ENCODE measurements around the gene AMER3. TPM values are rescaled to one million over a fixed set of nuclear protein-coding genes. Genes with fewer than 3 reads are reported as not detected.
"Not testable (repeated sequence)": the region's sequence is repeated elsewhere in the genome, so short reads cannot be mapped to it uniquely, and the experiment has no call there.

AMER3 gene, protein sequence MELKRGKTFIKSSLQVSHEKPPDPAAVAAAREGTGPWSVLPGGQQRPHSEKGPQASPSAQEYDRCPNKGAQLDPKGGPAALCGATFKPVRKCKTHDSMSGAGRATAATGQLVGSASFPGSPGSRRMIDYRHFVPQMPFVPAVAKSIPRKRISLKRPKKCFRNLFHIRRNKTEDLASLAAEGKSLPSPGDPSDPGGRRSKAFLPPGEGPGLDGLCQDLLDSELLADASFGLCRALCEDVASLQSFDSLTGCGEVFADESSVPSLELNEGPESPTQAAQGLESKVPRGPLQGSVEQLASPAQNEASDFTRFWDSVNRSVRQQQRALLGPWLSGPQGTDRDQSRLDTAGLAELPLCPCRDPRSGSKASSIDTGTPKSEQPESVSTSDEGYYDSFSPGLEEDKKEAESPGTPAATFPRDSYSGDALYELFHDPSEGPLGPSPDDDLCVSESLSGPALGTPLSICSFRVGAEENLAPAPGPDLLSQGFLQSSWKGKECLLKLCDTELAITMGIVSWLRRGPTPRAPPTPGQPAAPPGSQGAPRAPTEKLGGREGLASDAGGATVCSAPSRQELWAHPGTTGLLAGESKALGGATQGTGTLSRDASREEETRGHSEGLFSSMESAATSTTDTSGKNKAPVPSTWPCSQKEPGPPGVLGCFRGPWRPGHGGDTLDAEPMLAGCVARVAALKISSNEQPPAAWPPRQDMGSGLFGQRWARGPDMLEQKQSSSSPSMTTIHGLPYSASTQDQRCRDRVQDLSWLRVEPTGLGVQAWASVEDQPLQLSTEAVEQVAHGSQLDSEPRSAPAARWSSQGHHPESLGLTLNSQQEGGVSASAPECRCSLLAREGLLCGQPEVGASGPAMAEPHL
- not detected for total RNA-seq

DNA sequence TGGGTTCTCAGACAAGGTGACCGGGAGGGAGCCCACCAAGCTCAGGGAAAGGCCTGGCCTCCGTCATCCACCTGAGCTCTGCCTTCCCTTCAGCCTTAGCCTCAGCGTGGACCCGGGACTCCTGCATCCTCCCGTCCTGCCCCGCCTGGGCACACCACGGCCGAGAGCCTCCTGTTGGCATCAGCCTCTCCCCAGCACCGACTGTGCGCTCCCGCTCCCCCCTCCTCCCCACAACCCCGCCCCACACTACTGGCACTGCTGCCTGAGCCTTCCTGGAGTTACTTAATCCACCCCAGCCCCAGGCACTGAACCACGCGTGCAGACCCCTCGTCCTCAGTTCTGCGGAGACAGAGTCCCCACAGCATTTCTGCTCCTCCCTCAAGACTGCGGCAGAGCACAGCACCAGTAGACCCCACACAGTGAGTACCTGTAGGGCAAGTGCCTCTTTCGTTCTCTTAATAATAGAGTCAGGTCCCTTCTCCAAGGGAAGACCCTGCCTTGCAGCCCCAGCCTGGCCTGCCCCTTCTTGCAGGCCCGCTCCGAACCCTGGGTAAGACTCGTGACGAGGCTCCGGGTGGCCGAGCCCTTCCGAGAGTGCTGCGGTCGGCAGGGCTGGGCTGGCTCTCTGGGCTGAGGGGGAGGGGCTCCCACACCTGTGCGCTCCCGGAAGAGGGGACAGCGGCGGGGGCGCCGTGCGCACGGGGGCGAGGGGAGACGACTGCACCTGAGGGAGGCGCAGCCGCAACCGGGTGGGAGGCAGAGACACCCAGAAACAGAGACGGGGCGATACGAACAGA, at the start of gene AMER3:
TSS of gene AMER3 (plus strand) at position 285 of the 797 bp plus-strand sequence. CDS start 6,533 bp downstream, outside the sequence.
- peak; percentile 10 for DNase-seq

DNA sequence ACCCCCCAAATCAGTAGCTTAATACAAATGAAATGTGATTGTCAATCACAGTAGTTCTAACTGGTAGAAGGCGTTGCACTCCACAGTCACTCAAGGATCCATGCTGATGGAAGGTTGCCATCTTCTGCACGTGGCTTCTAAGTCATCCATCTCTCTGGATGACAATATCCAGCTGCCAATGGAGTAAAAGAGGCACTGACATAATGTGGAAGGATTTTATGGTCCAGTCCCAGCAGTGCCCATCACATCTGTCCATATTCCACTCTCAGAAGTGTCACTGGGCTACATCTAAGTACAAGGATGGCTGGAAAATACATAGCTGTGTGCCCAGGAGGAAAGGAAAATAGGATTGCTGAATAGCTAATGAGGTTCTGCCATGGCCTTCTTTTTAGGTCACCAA, 40.5 kb upstream of the AMER3 start:
- not testable (repeated sequence) for DNase-seq

DNA sequence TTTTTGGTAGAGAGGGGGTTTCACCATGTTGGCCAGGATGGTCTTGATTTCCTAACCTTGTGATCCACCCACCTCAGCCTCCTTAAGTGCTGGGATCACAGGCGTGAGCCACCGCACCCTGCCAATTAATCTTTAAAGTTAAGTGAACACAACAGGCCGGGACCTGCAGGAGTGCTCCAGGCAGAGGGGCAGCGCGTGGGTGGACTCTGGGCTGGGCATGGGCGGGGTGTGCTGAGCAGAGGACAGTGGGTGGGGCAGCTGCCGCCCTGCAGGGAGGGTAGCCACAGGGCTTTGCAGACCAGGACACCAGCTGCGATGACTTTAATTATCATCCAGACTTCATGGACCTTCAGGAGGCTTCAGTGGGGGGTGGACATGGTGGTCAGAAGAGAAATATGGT, 35.3 kb upstream of the AMER3 start:
- no peak for DNase-seq

DNA sequence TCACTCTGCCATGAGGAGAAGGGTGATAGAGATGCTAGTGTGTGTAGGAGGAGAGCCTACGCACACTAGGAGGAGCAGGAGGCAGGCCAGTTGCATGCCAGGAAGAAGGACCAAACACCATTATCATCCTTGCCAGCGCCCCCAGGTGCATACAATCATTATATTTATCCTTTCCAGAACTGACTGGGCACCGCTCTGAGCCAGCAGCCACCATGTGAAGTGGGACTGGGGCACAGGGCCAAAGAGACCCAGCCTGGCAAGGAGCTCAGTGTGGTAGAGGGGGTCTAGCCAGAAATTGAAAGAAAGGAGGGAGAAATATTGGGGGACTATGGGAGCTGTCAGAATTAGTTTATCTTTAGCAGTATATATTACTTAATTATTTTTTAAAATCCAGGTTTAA, 34.8 kb upstream of the AMER3 start:
- DNase-seq = no peak

DNA sequence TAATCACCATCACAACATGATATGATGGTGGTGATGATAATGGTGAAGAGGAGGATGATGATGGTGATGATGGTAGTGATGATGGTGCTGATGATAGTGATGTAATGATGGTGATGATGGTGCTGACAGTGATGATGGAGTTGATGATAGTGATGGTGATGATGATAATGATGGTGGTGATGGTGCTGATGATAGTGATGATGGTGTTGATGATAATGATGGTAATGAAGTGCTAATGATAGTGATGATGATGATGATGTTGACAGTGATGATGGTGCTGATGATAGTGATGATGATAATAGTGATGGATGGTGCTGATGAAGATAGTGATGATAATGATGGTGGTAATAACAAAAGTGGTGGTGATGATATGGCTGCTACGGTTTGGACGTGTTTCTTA, 30.9 kb upstream of the AMER3 start:
- no peak for DNase-seq

DNA sequence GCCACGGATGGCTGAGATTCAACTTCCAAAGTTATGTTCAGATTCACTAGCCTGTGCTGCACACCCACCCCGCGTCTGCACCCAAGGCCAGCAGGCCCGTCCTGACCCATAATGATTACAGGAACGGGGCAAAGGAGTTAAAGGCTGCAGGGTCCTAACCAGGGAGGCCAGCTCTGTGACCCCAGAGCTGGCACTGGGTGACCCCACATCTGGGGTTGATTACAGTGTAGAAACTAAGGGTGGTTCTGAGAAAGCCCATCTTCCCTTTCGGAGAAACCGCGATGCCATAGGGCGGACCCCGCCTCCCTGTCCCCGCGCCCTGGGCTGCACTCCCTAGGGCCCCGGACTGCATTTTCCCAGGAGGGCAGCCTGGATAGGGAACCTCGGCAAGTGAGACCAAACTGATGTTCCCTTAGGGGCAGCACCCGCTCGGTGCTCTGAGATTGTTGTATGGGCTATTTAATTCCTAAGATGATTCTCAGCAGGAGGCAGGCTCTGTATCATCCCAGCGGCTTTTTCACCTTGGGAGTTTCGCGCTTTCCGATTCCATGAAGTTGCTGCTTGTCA, 28.6 kb upstream of the AMER3 start:
- no peak for DNase-seq

DNA sequence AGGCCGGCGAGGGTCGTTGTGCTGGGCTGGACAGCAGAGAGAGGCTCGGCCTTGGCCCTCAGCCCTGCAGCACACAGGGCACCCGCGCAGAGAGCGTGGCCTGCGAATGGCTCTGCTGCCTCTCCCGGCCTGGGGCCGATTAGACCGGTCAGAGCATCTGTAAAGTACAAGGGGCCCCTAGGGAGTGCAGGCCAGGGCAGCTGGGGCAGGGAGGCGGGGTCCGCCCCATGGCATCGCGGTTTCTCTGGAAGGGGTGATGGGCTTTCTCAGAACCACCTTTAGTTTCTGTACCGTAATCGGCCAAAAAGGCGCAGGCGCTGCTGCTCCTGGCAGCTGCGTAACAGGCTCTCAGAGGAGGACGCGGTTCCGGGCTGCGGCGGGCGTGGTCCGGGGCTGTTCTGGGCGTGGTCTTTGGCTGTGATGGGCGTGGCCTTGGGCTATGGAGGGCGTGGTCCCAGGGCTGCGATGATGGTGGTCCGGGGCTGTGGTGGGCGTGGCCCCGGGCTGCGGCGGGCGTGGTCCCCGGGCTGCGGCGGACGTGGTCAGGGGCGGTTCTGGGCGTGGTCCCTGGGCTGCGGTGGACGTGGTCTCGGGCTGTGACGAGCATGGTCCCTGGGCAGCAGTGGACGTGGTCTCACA, 27.9 kb upstream of the AMER3 start:
- DNase-seq = peak; percentile 89

DNA sequence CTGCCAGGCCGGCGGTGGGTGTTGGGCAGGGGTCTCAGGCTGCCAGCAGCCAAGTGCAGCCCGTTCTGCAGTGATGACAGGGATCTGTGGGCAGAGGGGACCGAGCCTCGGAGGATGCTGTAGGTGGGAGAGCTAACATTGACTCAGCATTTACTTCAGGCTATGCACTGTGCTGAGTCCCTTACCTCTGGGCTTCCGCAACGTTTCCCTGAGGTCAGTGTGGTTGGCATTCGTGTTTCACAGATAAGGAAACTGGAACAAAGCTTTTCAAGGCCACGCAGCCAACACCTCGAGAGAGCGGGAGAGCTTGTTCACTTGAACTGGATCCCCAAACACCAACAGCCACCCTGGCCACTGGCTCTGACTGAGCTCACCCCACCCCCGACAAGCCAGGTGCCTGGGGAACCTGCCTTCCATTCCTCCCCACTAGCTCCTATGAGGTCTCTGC, 27.3 kb upstream of the AMER3 start:
- no peak for DNase-seq

DNA sequence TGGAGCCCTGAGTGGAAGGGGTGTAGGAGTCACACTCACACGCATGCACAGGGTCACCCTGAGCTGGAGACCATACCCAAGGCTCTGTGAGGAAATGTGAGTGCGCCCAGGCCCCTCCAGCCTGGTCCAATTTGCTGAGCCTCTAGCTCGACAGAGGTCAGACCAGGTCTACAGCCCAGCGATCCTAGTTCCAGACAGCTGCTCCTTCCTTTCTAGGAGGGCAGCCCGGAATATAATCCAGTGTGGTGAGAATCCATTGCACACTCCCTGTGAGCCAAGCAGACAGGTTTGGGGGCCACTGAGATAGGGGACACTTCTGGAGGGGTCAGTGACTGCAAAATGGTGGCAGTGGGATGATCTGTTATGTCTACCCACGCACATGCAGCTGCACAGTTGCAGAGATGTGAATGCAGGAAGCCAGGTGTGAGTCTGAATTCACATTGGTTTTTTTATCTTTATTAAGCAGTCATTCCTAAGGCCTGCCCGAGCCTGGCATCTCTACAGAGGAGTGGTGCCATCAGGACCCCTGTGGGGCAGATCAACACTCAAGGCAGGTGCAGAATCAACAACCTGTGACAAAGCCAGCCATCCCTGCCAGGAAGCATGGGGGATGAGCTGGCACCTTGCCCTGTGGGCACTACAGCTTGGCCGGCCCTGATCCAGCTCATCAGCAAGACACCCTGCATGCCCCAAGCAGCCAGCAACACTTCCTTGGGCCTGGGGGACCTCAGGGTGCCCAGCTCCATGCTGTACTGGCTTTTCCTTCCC, 26.6 kb upstream of the AMER3 start, which contains the start of gene GPR148:
TSS of gene GPR148 (plus strand) at position 522 of the 768 bp plus-strand sequence. CDS start at position 604, 82 bp downstream.
- no peak for DNase-seq

DNA sequence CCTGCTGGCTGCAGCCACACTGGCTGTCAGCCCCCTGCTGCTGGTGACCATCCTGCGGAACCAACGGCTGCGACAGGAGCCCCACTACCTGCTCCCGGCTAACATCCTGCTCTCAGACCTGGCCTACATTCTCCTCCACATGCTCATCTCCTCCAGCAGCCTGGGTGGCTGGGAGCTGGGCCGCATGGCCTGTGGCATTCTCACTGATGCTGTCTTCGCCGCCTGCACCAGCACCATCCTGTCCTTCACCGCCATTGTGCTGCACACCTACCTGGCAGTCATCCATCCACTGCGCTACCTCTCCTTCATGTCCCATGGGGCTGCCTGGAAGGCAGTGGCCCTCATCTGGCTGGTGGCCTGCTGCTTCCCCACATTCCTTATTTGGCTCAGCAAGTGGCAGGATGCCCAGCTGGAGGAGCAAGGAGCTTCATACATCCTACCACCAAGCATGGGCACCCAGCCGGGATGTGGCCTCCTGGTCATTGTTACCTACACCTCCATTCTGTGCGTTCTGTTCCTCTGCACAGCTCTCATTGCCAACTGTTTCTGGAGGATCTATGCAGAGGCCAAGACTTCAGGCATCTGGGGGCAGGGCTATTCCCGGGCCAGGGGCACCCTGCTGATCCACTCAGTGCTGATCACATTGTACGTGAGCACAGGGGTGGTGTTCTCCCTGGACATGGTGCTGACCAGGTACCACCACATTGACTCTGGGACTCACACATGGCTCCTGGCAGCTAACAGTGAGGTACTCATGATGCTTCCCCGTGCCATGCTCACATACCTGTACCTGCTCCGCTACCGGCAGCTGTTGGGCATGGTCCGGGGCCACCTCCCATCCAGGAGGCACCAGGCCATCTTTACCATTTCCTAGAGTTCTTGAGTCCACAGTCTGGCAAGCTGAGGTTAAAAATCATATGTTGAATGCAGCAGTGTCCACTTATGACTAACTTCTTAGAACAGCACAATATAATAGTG, 25.7 kb upstream of the AMER3 start:
- DNase-seq = no peak

DNA sequence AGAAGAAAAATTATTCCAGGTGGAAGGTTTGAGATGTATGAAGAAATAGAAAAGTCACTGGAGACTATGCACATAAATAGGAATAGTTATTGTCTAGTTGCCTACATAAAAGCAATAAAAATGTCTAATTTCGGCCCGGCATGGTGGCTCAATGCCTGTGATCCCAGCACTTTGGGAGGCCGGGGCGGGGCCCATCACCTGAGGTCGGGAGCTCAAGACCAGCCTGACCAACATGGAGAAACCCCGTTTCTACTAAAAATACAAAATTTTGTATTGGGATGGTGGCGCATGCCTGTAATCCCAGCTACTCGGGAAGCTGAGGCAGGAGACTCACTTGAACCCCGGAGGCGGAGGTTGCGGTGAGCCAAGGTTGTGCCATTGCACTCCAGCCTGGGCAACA, 23.1 kb upstream of the AMER3 start:
- DNase-seq = not testable (repeated sequence)

DNA sequence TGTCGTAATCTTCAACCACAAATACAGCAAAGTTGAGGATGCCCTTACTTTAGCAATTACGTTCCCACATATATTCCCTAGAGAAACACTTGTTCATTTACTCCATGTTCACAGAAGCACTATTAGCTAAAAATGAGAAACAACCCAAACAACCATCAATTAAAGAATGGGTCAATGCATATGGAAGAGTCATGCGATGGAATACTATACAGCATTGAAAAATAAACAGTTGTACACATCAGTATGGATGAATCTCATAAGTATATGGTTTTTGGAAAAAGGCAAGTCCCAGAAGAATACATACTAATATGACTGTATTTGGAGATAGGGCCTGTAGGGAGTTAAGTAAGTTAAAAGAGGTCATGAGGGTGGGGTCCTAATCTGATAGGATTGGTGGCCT, 20.1 kb upstream of the AMER3 start:
- no peak for DNase-seq

DNA sequence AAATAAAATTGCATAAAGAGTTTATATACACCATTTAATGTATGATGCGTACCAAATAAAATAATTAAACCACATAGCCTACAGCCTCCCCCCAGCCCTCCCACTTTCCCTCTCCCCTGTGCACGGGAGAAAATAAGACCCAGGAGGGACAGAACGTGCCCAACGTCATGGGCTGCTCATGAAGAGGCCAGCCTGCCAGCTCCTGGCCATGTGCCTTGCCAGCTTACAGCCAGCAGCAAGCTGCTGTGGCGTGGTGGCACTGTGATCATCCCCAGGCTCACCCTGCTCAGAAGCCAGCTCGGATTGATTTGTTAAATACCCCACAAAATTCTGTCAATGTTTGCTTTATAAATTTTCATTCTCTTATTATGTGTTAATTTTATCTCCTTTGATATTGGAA, 18.9 kb upstream of the AMER3 start:
- no peak for DNase-seq

DNA sequence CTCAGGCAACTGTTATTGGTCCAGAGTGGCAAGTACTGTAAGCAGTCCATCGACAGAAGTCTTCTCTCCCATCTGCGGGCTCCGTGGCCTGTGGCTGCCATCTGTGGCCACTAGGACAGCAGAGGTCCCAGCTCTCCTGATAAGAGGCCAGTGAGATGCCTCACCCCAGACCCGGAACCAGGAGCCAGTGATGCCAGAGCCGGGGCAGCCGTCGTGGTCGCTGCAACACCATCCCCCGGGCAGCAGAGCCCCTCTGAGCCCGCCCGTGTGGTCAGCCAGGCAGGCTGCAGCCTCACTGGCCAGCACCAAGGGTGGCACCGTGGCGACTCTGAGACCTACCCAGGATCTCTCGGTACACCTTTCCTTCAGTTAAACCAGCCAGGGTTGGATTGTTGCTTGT, 17.7 kb upstream of the AMER3 start:
- no peak for DNase-seq

DNA sequence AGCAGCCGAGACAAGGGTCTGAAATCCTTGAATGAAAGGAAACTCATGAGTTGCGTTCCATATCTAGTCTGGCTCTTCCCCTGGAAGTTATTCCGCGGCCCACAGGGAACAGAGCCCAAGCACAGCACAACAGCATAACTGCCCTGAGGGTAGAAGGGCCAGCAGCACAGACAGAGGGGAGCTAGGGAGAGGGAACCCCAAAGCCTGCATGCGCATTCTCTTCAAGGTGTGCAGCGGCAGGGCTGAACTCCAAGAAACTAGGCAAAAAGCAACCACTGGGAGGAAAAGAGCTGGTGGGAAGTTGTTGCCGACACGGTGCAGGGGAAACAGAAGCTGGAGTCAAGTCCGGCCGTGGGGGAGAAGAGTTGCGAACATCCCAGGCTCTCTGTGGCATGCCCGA, 14.7 kb upstream of the AMER3 start:
- no peak for DNase-seq

DNA sequence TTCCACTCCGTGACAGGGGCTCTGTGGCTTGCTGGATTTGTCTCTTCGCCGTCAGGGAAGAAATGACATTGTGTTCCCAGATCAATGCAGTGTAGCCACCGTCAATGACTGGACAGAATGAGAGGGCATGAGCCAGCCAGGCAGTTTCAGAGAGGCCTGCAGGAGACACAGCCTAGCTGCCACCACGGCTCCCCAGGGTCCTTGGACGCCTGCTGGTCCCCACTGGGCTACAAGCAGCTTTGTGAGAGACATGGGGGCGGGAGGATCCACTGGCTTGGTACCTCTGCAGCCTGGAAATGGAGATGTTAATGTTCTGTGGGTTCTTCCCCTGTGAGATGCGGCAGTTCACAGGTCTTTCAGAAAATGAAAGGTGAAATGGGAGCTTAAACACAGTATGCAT, 12.1 kb upstream of the AMER3 start:
- DNase-seq = no peak

DNA sequence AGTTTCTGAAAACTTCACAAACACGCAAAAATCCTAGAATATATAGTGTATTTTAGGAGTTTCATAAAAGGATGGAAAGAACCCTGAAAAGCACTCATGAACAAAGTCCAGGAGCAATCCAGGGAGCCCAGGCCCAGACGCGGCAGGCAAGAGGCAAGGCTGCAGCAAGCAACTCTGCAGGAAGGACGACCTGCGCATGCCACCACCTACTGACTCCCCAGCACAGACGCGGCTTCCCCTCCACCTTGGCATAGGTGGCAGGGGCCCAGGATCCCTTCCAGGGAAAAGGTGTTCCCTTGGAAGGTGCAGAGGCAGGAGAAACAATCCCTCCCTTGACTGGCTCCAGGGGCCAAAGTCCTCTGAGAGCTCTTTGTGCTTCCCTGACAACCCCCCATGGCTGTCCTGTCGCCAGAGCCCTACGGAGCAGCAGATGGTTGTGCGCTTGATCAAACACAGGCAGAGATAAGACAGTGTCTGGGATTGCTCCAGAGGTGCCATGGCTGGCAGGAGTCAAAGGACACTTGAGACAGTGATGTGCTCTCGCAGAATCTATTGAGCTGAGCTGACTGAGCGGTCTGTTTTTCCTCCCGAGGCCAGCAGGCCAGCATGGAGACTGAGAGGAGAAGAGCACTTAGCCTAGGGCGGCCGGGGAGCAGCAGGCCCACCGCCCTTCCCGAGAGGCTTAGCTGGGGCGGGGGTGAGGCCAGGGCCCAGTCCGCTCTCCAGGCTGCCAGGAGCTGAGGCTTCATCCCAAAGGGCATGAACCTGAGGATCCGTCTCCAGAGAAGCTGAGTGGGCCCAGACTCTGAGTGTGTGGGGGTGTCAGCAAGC, 10.8 kb upstream of the AMER3 start:
- no peak for DNase-seq

DNA sequence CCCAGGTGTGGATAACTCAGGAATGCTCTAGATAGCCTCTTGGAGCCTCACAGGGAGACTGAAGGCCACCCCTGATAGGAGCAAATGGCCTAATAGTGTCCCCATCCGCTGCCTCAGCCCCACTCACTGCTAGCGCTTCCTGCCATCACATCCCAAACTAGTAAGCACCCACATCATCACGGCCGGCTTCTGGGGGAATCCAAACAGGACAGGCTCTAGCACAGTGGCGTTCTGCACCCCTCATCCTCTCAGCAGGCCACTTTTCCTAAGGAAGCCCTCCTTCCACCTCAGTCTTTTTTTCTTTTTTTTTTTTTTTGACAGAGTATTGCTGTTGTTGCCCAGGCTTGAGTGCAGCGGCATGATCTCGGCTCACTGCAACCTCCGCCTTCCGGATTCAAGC, 6.3 kb upstream of the AMER3 start:
- DNase-seq = no peak

DNA sequence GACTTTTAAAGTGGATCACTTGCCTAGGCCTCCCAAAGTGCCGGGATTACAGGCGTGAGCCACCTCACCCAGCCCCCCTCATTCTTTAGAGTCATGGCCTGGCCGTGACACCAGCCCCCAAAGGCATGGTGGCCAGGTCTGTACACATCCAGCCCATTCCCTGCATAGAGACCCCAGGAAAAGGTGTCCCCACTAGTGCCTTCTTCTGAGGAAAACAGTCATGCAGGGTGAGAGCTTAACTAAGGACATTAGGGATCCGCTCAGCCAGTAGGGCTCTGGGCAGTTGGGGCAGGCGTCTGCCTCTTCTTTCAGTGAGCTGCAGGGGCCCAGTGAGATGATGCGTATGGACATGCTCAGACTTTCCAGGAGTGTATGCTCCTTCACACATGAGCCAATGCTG, 5.7 kb upstream of the AMER3 start:
- no peak for DNase-seq

Measured in tongue (tissue), 2 donors.